Measurements from ENCODE around the gene CPVL. TPM values are rescaled to one million over a fixed set of nuclear protein-coding genes. Genes with fewer than 3 reads are reported as not detected.

CPVL gene
- total and polyA plus RNA-seq, 2 of the 8 experiments (the other 6 are each of a cell fraction or from before 2014, with no cell fraction given) = 40.0 to 55.0 TPM

- no peak for FAIRE-seq
- no peak overlapping the region for H2BK5ac ChIP-seq (ENCODE audit: low read depth, low read length)
- CTCF ChIA-PET (ENCODE audit: partially characterized antibody) = interaction anchor here (0.5 to 34.2 kb wide), 12 partner anchors 11 to 578 kb away, joined by 3 to 576 read pairs (median 4); no protein-coding TSS in a partner anchor
- TF ChIP-seq JUND (IDR thresholded peaks at IDR 0.05; ENCODE audit: low read length) (no peak), TEAD4 (IDR thresholded peaks at IDR 0.05; ENCODE audit: low read depth, low read length) (no peak), EGR1 (IDR thresholded peaks at IDR 0.05; ENCODE audit: borderline replicate concordance, low read depth, low read length) (no peak), ASH2L (IDR thresholded peaks at IDR 0.05; ENCODE audit: low read length) (no peak), GTF2F1 (IDR thresholded peaks at IDR 0.05; ENCODE audit: borderline replicate concordance, low read depth, low read length) (no peak), HDAC2 (IDR thresholded peaks at IDR 0.05; ENCODE audit: borderline replicate concordance in 1 of 2, low read depth in 2 of 2, low read length in 2 of 2) (no peak), KDM1A (IDR thresholded peaks at IDR 0.05; ENCODE audit: borderline replicate concordance, low read length) (no peak), KDM5A (IDR thresholded peaks at IDR 0.05; ENCODE audit: low read length) (no peak), RBBP5 (IDR thresholded peaks at IDR 0.05; ENCODE audit: borderline replicate concordance, low read depth, low read length) (no peak), FOSL1 (IDR thresholded peaks at IDR 0.05; ENCODE audit: insufficient read depth, low read depth, low read length) (no peak), SAP30 (IDR thresholded peaks at IDR 0.05; ENCODE audit: insufficient read depth, insufficient replicate concordance, low read length) (no peak), NANOG (IDR thresholded peaks at IDR 0.05; ENCODE audit: insufficient read depth, low read depth, low read length, poor library complexity, severe bottlenecking) (no peak)
Observed at GRCh38 chr7:28960071-28960840, 186.1 kb downstream of the CPVL start.

More at GRCh38 chr7:28960071-28960840, 186.1 kb downstream of the CPVL start:
- no peak overlapping the region for H3K4me3 ChIP-seq (ENCODE audit: extremely low read depth in 1 of 4, insufficient read depth in 2 of 4, low read depth in 3 of 4, low read length in 4 of 4)
- H3K9me3 ChIP-seq (ENCODE audit: insufficient read depth in 2 of 2, low read depth in 1 of 2, low read length in 1 of 2) = no peaks in the 10 kb centered on the region
- no peak overlapping the region for H3K23ac ChIP-seq (ENCODE audit: insufficient read length)
- H3K79me2 ChIP-seq (ENCODE audit: control insufficient read depth in 1 of 2, insufficient read depth in 2 of 2, low read length in 2 of 2) = no peaks in the 10 kb centered on the region
- H2BK120ac ChIP-seq (replicated peaks; ENCODE audit: low read depth, low read length) = no peak overlapping the region
- H4K91ac ChIP-seq (replicated peaks; ENCODE audit: insufficient read length, low read length) = no peak overlapping the region
- no peak overlapping the region for H4K8ac ChIP-seq (ENCODE audit: extremely low read depth, insufficient read depth, low read length)
- H3K9ac ChIP-seq (replicated peaks in 1 of 4; ENCODE audit: extremely low read depth in 1 of 4, low read depth in 3 of 4, low read length in 3 of 4) = no peak overlapping the region
- H3K18ac ChIP-seq (ENCODE audit: extremely low read depth, low read length) = no peak overlapping the region
- no peak for DNase-seq (ENCODE audit: low read depth in 1 of 2, low spot score in 2 of 2)
- no peaks in the 10 kb centered on the region for H3K79me1 ChIP-seq (ENCODE audit: low read depth, low read length)
- H2AK5ac ChIP-seq (ENCODE audit: low read depth, low read length) = no peak overlapping the region
- WGBS, 2 experiments (ENCODE audit: extremely low coverage in 1 of 2, insufficient coverage in 1 of 2, insufficient read length in 1 of 2, insufficient replicate concordance in 2 of 2, low coverage in 1 of 2, low lambda C conversion rate in 2 of 2, missing lambda C conversion rate in 1 of 2) = 78% methylated on average over 7 of the region's 7 CpGs; no CpG with 5 or more reads in 1 of the 2 experiments
- 0 out of 2 replicates have a peak overlapping the region, but pooled peaks have one; percentile 6 for H2BK12ac ChIP-seq (ENCODE audit: low read depth, low read length)
- peaks cover 6 to 25% (median 21%) of the 10 kb centered on the region in 4 experiments for H3K4me1 ChIP-seq (replicated peaks in 1 of 4; ENCODE audit: control insufficient read depth in 3 of 4, insufficient read depth in 4 of 4, low read length in 3 of 4)
- H4K5ac ChIP-seq (ENCODE audit: insufficient read length, low read depth, low read length) = no peak overlapping the region
- peak overlapping the region; percentile 61; the same call in 1 of the 2 replicates for H2BK15ac ChIP-seq (ENCODE audit: low read length)
- H3K27me3 ChIP-seq (replicated peaks in 1 of 4; ENCODE audit: control insufficient read depth in 3 of 4, extremely low read depth in 1 of 4, insufficient read depth in 3 of 4, low read length in 3 of 4) = peaks cover 11 to 45% (median 36%) of the 10 kb centered on the region in 4 experiments
- H3K23me2 ChIP-seq (ENCODE audit: low read depth, low read length) = peaks cover 27% of the 10 kb centered on the region
- no peak overlapping the region for H3K4ac ChIP-seq (replicated peaks; ENCODE audit: insufficient read length, low read depth, low read length)
- no peak overlapping the region for H2AFZ ChIP-seq (ENCODE audit: low read length)
- H3K36me3 ChIP-seq (ENCODE audit: control insufficient read depth in 2 of 4, insufficient read depth in 4 of 4, low read length in 3 of 4) = no peaks in the 10 kb centered on the region
- H3K27ac ChIP-seq (ENCODE audit: low read depth, low read length) = no peak overlapping the region
- POLR2A ChIA-PET (ENCODE audit: partially characterized antibody) = interaction anchor here (1.4 to 1.5 kb wide), 2 partner anchors 10 to 34 kb away, joined by 3 to 5 read pairs; no protein-coding TSS in a partner anchor
- H3K4me2 ChIP-seq (ENCODE audit: insufficient read depth in 1 of 2, low read depth in 2 of 2, low read length in 2 of 2) = no peak overlapping the region
- H3K14ac ChIP-seq (ENCODE audit: insufficient read length) = no peak overlapping the region
- no peak overlapping the region for H2BK20ac ChIP-seq (ENCODE audit: low read length)
- peaks cover 0 to 3% of the 10 kb centered on the region in 2 experiments for H4K20me1 ChIP-seq (replicated peaks in 1 of 2; ENCODE audit: control insufficient read depth in 1 of 2, insufficient read depth in 2 of 2, low read length in 2 of 2)
- H3K56ac ChIP-seq (replicated peaks; ENCODE audit: insufficient read length, low read depth, low read length) = no peak overlapping the region

Data from H1 (cell line).